22Rv1 (cell line): ENCODE data around the gene VAMP7.
A peak's percentile ranks its signal among the peaks of the same experiment; 100 is the strongest.

Source experiments
- H3K27ac ChIP-seq: fragments of 450-650 bp; 2 replicates; pipeline ENCODE4 v1.5.1; 2017
- CTCF ChIP-seq: fragments of 450-650 bp; IDR thresholded peaks from 2 replicates; pipeline ENCODE4 v1.5.1; 2017; ENCODE audit warnings: mild to moderate bottlenecking
- ZFX ChIP-seq: fragments of 450-650 bp; IDR thresholded peaks from 2 replicates; pipeline ENCODE4 v1.6.1; 2017; ENCODE audit warnings: antibody characterized with exemption, borderline replicate concordance

The VAMP7 gene

GRCh38 chrX:155954793-155955192 is 73.6 kb downstream of the VAMP7 start:
- TF ChIP-seq CTCF: no peak
- no peak for TF ChIP-seq ZFX
- no peak overlapping the region for H3K27ac ChIP-seq

GRCh38 chrX:155956099-155956498 is 75.0 kb downstream of the VAMP7 start:
- TF ChIP-seq ZFX (no peak), CTCF (no peak)
- no peak overlapping the region for H3K27ac ChIP-seq

GRCh38 chrX:155956649-155957048 is 75.5 kb downstream of the VAMP7 start:
- H3K27ac ChIP-seq: no peak overlapping the region
- TF ChIP-seq ZFX (no peak), CTCF (no peak)

GRCh38 chrX:155957843-155958242 is 76.7 kb downstream of the VAMP7 start:
- H3K27ac ChIP-seq: no peak overlapping the region
- TF ChIP-seq CTCF (no peak), ZFX (no peak)

- no peak for TF ChIP-seq CTCF
- TF ChIP-seq ZFX: no peak
- H3K27ac ChIP-seq: no peak overlapping the region
Measured at GRCh38 chrX:155959018-155959587, 78.0 kb downstream of the VAMP7 start.

- TF ChIP-seq CTCF (no peak), ZFX (no peak)
- H3K27ac ChIP-seq: no peak overlapping the region
Measured at GRCh38 chrX:155962906-155963305, 81.8 kb downstream of the VAMP7 start.

GRCh38 chrX:155966876-155967275 is 85.7 kb downstream of the VAMP7 start:
- no peak for TF ChIP-seq ZFX
- TF ChIP-seq CTCF: peak; percentile 46
- no peak overlapping the region for H3K27ac ChIP-seq
